CD4-positive, alpha-beta memory T cell (primary cell): ENCODE data around the gene PYCARD. TPM values are rescaled to one million over a fixed set of nuclear protein-coding genes. Genes with fewer than 3 reads are reported as not detected.
"Not testable (repeated sequence)": the region's sequence is repeated elsewhere in the genome, so short reads cannot be mapped to it uniquely, and the experiment has no call there.

Experiments used
- CTCF ChIA-PET: fragments of 350-600 bp; sonication (Branson Sonifier 250); formaldehyde crosslinking; loops from one replicate; lab custom pipeline; 2021; ENCODE audit warnings: inconsistent platforms; ENCODE audit not compliant: partially characterized antibody; lab: Charles Lee
- POLR2A ChIA-PET: fragments of 350-600 bp; sonication (Branson Sonifier 250); formaldehyde crosslinking; loops from one replicate; lab custom pipeline; 2021; ENCODE audit not compliant: partially characterized antibody; lab: Charles Lee
- DNase-seq, 5 donors: peaks; one replicate each; pipeline versions ENCODE4 v3.0.0 to v3.0.0-alpha.2; 2020 to 2022; ENCODE audit warnings: mixed read lengths in 1 of 5
- H3K27ac ChIP-seq: one replicate; pipeline ENCODE4 v1.7.0; 2013; ENCODE audit warnings: low read depth, low read length
- H3K27me3 ChIP-seq: 2 replicates; pipeline ENCODE4 v1.7.0; 2013; ENCODE audit warnings: mild to moderate bottlenecking, low read length, moderate library complexity; ENCODE audit not compliant: insufficient read depth
- H3K36me3 ChIP-seq: 2 replicates; pipeline ENCODE4 v1.7.0; 2013; ENCODE audit warnings: mild to moderate bottlenecking, low read length, moderate library complexity; ENCODE audit not compliant: insufficient read depth
- H3K4me1 ChIP-seq: 2 replicates; pipeline ENCODE4 v1.7.0; 2013; ENCODE audit warnings: mild to moderate bottlenecking, low read length, moderate library complexity; ENCODE audit not compliant: insufficient read depth
- H3K4me3 ChIP-seq, 2 donors: one replicate each; pipeline ENCODE4 v1.7.0; 2013; ENCODE audit warnings: low read length in 2 of 2, mild to moderate bottlenecking in 1 of 2
- H3K9me3 ChIP-seq, 2 donors: one replicate each; pipeline ENCODE4 v1.7.0; 2013; ENCODE audit warnings: low read length in 2 of 2, control low read depth in 1 of 2; ENCODE audit not compliant: control insufficient read depth in 1 of 2
- H3K27ac Mint-ChIP-seq, 7 donors: one replicate each; pipeline ENCODE4 v1.8.0; 2020 to 2021; ENCODE audit warnings: mixed read lengths in 7 of 7, mild to moderate bottlenecking in 6 of 7, inconsistent platforms in 3 of 7, moderate library complexity in 3 of 7
- H3K27me3 Mint-ChIP-seq, 2 donors: one replicate each; pipeline ENCODE4 v1.8.0; 2020 to 2021; ENCODE audit warnings: mixed read lengths in 2 of 2
- H3K36me3 Mint-ChIP-seq, 2 donors: one replicate each; pipeline ENCODE4 v1.8.0; 2020 to 2021; ENCODE audit warnings: mixed read lengths in 2 of 2, inconsistent platforms in 1 of 2, mild to moderate bottlenecking in 1 of 2
- H3K4me1 Mint-ChIP-seq, 4 donors: one replicate each; pipeline ENCODE4 v1.8.0; 2020 to 2021; ENCODE audit warnings: mixed read lengths in 4 of 4, mild to moderate bottlenecking in 1 of 4
- H3K4me3 Mint-ChIP-seq, 8 donors: one replicate each; pipeline ENCODE4 v1.8.0; 2020 to 2021; ENCODE audit warnings: mixed read lengths in 8 of 8, mild to moderate bottlenecking in 7 of 8, moderate library complexity in 6 of 8, inconsistent platforms in 3 of 8
- H3K9me3 Mint-ChIP-seq, 8 donors: one replicate each; pipeline ENCODE4 v1.8.0; 2020 to 2021; ENCODE audit warnings: mixed read lengths in 8 of 8, mild to moderate bottlenecking in 5 of 8, inconsistent platforms in 3 of 8, moderate library complexity in 1 of 8
- intact Hi-C: fragments of 100-400 bp; cut with micrococcal nuclease; formaldehyde crosslinking; loops from one replicate; pipeline ENCODE4 v1.15.1; 2023
- polyA plus RNA-seq, 2 donors: library from polyadenylated mRNA; unstranded; fragments of 300-500 nt; fragmentation: Illumina TruSeq; gene quantifications; one replicate each; pipeline ENCODE4 v1.2.3, GENCODE V29; 2021
- total RNA-seq, 2 experiments: library from RNA; stranded (reverse); gene quantifications; one replicate each; pipeline ENCODE4 v1.2.3, GENCODE V29; 2021

Gene PYCARD
- total RNA-seq = 10 to 100 TPM; 25.9 to 26.6 TPM
- 10 to 100 TPM; 52.4 to 60.6 TPM for polyA plus RNA-seq

GRCh38 chr16:31202414-31203375, at the start of gene PYCARD:
Gene PYCARD (minus strand): TSS chr16:31202760. CDS start chr16:31202690, 70 bp downstream.
- ChIA-PET CTCF (interaction anchor here (1.0 to 3.3 kb wide), 7 partner anchors 10 to 242 kb away, joined by 3 to 11 read pairs (median 4); partner anchors contain the start of gene KAT8), POLR2A (interaction anchor here (0.8 to 6.0 kb wide), 16 partner anchors 10 to 674 kb away, joined by 3 to 119 read pairs (median 10); partner anchors contain the start of genes ARMC5, FUS, KAT8 and PYDC1)
- Histone ChIP-seq H3K4me1 (peaks cover 49% of the 10 kb centered on the region), H3K36me3 (no peaks in the 10 kb centered on the region), H3K27ac (peak within 1 kb of the TSS; percentile 59), H3K4me3 (peak within 1 kb of the TSS; percentile 57 to 94), H3K27me3 (no peaks in the 10 kb centered on the region), H3K9me3 (no peaks in the 10 kb centered on the region)
- Mint-ChIP-seq H3K27ac (peak within 1 kb of the TSS; percentile 70 to 92 (median 84)), H3K4me1 (peaks cover 35 to 65% (median 46%) of the 10 kb centered on the region in 4 donors), H3K4me3 (peak within 1 kb of the TSS; percentile 88 to 94 (median 90)), H3K27me3 (no peaks in the 10 kb centered on the region), H3K36me3 (peaks cover 0 to 31% of the 10 kb centered on the region in 2 donors), H3K9me3 (peaks cover 0 to 11% (median 0%) of the 10 kb centered on the region in 8 donors)
- intact Hi-C loops = loop anchor here (2.0 kb wide), 1 partner anchor 24 kb away; no protein-coding TSS in a partner anchor
- DNase-seq = peak in 4 of 5 donors; percentile 37 to 49 (median 44)

DNA sequence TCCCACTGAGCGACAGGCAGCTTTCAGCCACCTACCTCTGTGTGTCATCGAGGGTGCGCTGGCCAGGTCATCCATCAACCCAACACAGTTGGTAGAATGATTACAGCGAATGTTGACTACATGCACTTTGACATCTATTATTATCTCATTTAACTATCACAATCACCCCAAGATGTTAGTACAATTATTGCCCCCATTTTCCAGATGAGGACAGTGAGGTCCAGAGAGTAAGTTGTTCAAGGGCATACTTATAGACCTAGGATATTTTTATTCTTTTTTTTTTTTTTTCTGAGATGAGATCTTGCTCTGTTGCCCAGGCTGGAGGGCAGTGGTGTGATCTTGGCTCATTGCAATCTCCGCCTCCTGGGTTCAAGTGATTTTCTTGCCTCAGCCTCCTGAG, 48.9 kb upstream of the PYCARD start:
- intact Hi-C loops = no loop called here
- H3K36me3 Mint-ChIP-seq = no peaks in the 10 kb centered on the region
- H3K27ac Mint-ChIP-seq = no peak overlapping the region

DNA sequence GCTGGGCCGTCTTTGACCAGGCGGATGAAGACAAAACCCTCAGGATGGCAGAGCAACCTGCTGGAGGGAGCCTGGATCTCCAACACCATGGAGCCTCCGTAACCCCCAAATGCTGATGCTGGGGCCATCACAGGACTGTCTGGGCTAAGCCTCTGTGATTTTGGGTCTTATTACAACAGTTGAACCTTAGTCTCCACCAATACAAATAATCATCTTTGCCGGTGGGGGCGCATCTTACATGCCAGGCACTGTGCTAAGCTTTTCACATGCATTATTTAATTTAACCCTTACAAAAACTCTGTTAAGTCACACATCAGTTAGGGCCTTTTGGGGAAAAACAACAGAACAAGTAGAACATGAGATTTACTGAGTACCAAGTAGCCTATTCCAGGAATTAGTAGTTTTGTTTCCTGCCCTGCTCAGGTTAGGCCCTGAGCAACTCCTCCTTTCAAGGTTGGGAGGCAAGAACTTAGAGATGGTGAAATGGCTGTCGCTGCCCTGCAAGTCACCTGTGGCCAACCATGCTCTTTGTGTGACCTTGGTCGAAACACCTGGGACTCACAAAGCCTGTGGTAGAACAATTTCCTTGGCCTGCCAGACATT, 48.3 kb upstream of the PYCARD start:
- CTCF ChIA-PET = no interaction called here
- Mint-ChIP-seq H3K27me3 (no peaks in the 10 kb centered on the region), H3K9me3 (no peaks in the 10 kb centered on the region), H3K4me3 (no peak overlapping the region), H3K27ac (no peak overlapping the region), H3K4me1 (peaks cover 9 to 21% (median 13%) of the 10 kb centered on the region in 4 donors), H3K36me3 (no peaks in the 10 kb centered on the region)
- no peak overlapping the region for H3K4me3 ChIP-seq
- no peaks in the 10 kb centered on the region for H3K9me3 ChIP-seq
- H3K27me3 ChIP-seq = no peaks in the 10 kb centered on the region
- POLR2A ChIA-PET = no interaction called here
- H3K36me3 ChIP-seq = no peaks in the 10 kb centered on the region
- intact Hi-C loops = no loop called here
- no peak overlapping the region for H3K27ac ChIP-seq
- peaks cover 8% of the 10 kb centered on the region for H3K4me1 ChIP-seq
- no peak for DNase-seq

More for the DNA sequence above, 48.9 kb upstream of the PYCARD start:
- Mint-ChIP-seq H3K4me1 (peaks cover 9 to 21% (median 13%) of the 10 kb centered on the region in 4 donors), H3K27me3 (no peaks in the 10 kb centered on the region), H3K4me3 (no peak overlapping the region), H3K9me3 (no peaks in the 10 kb centered on the region)
- DNase-seq = no peak
- Histone ChIP-seq H3K27ac (no peak overlapping the region), H3K36me3 (no peaks in the 10 kb centered on the region), H3K4me3 (no peak overlapping the region), H3K9me3 (no peaks in the 10 kb centered on the region), H3K4me1 (peaks cover 8% of the 10 kb centered on the region), H3K27me3 (no peaks in the 10 kb centered on the region)
- POLR2A ChIA-PET = no interaction called here
- CTCF ChIA-PET = no interaction called here

- peaks cover 4 to 13% (median 7%) of the 10 kb centered on the region in 4 donors for H3K4me1 Mint-ChIP-seq
- H3K9me3 Mint-ChIP-seq = no peaks in the 10 kb centered on the region
- ChIA-PET CTCF (no interaction called here), POLR2A (no interaction called here)
- H3K36me3 ChIP-seq = no peaks in the 10 kb centered on the region
- no peaks in the 10 kb centered on the region for H3K36me3 Mint-ChIP-seq
- H3K27ac Mint-ChIP-seq = no peak overlapping the region
- no peaks in the 10 kb centered on the region for H3K27me3 Mint-ChIP-seq
- H3K27ac ChIP-seq = no peak overlapping the region
- no peak overlapping the region for H3K4me3 Mint-ChIP-seq
- H3K4me1 ChIP-seq = peaks cover 8% of the 10 kb centered on the region
- no peak overlapping the region for H3K4me3 ChIP-seq
- no peaks in the 10 kb centered on the region for H3K27me3 ChIP-seq
- H3K9me3 ChIP-seq = no peaks in the 10 kb centered on the region
- intact Hi-C loops = no loop called here
- no peak for DNase-seq
These were observed 45.8 kb upstream of the PYCARD start for GRCh38 chr16:31248344-31248743.

GRCh38 chr16:31246296-31246695, 43.7 kb upstream of the PYCARD start:
- intact Hi-C loops = no loop called here
- H3K4me1 Mint-ChIP-seq = peaks cover 0 to 6% (median 3%) of the 10 kb centered on the region in 4 donors
- DNase-seq = no peak
- CTCF ChIA-PET = no interaction called here
- Histone ChIP-seq H3K4me1 (peaks cover 7% of the 10 kb centered on the region), H3K27me3 (no peaks in the 10 kb centered on the region), H3K36me3 (no peaks in the 10 kb centered on the region), H3K9me3 (no peaks in the 10 kb centered on the region), H3K4me3 (no peak overlapping the region), H3K27ac (no peak overlapping the region)
- no peak overlapping the region for H3K27ac Mint-ChIP-seq
- H3K36me3 Mint-ChIP-seq = no peaks in the 10 kb centered on the region
- H3K9me3 Mint-ChIP-seq = peaks cover 0 to 2% (median 0%) of the 10 kb centered on the region in 8 donors
- H3K27me3 Mint-ChIP-seq = no peaks in the 10 kb centered on the region
- POLR2A ChIA-PET = no interaction called here
- no peak overlapping the region for H3K4me3 Mint-ChIP-seq

DNA sequence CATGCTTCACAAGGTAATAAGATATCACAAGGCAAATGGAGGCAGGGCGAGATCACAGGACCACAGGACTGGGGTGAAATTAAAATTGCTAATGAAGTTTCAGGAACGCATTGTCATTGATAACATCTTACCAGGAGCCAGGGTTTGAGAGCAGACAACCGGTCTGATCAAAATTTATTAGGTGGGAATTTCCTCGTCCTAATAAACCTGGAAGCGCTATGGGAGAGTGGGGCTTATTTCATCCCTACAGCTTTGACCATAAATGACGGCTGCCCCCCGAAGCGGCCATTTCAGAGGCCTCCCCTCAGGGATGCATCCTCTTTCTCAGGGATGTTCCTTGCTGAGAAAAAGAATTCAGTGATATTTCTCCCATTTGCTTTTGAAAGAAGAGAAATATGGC, 43.0 kb upstream of the PYCARD start:
- H3K9me3 Mint-ChIP-seq, H3K4me3 Mint-ChIP-seq, H3K36me3 Mint-ChIP-seq, H3K27me3 Mint-ChIP-seq, H3K4me1 Mint-ChIP-seq, H3K27me3 ChIP-seq, H3K9me3 ChIP-seq, POLR2A ChIA-PET, H3K27ac ChIP-seq, H3K36me3 ChIP-seq, H3K27ac Mint-ChIP-seq, H3K4me1 ChIP-seq, DNase-seq, H3K4me3 ChIP-seq, intact Hi-C loops, CTCF ChIA-PET: not testable (repeated sequence)
